Medulla oblongata (tissue), 1 donor: ENCODE data around the gene SEPTIN5.

ENCODE experiments used
- DNase-seq: peaks from one replicate; pipeline ENCODE4 v3.0.0-alpha.2; 2015; ENCODE audit errors: extremely low spot score

The SEPTIN5 gene

GRCh38 chr22:19705181-19705934 lies 8.9 kb upstream of the SEPTIN5 start:
- DNase-seq = no peak

DNA sequence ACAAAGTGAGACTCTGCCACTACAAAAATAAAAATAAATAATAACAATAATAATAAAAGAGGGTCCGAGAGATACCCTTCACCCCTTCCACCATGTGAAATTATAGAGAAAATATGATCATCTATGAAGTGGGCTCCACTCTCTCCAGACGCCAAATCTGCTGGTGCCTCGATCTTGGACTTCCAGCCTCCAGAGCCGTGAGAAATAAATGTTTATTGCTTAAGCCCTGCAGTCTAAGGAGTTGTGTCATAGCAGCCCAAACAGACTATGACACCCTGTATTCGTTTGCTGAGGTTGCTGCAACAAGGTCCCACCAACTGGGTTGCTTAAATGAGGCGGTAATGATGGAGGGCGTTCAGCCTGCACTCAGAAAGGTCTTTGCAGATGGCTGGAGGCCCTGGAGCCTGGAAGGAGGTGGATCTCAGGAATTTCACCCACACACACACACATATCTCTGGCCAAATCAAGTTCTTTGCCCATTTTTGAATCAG lies 7.6 kb upstream of the SEPTIN5 start:
- DNase-seq = no peak

GRCh38 chr22:19707347-19708290 lies 6.7 kb upstream of the SEPTIN5 start:
- DNase-seq = no peak

GRCh38 chr22:19708321-19709011 lies 5.8 kb upstream of the SEPTIN5 start:
- DNase-seq = no peak

DNA sequence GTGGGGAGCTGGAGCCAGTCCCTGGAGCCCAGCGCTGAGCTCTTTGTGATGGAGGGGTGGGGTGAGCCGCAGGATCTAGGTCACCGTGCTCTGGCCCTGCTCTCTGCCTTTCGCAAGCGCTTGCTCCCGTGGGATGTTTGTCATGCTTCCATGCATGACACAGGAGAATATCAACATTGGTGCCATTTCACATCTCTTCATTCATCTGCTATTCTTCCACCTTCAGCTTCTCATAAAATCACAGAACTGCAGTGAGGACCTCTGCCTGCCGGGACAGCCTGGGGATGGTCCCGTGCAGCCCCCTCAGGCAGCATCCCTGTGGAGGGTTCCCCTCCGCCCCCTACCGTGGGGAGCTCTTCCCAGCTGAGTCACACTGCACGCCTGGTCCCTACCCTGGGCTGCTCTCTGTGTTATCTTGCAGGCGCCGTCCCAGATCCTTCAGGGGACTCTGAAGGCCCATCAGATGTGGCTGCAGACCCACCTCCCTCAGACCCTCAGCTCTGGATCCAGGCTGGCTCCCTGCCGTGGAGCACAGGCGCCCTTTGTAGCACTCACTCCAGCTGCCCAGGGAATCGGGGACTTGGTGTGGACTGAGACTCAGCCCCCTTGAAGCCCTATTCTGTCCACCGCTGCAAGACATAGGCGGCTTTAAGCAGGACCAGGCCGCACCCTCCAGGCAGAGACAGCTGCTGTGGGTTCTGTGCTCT lies 5.1 kb upstream of the SEPTIN5 start:
- DNase-seq = no peak

- no peak for DNase-seq
Measured at GRCh38 chr22:19710020-19710768, 4.1 kb upstream of the SEPTIN5 start.

GRCh38 chr22:19710769-19711106 lies 3.6 kb upstream of the SEPTIN5 start:
- no peak for DNase-seq

- DNase-seq = no peak
Measured at GRCh38 chr22:19713245-19713644, 1.1 kb upstream of the SEPTIN5 start.

GRCh38 chr22:19713650-19714311 lies 522 bp upstream of the SEPTIN5 start:
- no peak for DNase-seq

DNA sequence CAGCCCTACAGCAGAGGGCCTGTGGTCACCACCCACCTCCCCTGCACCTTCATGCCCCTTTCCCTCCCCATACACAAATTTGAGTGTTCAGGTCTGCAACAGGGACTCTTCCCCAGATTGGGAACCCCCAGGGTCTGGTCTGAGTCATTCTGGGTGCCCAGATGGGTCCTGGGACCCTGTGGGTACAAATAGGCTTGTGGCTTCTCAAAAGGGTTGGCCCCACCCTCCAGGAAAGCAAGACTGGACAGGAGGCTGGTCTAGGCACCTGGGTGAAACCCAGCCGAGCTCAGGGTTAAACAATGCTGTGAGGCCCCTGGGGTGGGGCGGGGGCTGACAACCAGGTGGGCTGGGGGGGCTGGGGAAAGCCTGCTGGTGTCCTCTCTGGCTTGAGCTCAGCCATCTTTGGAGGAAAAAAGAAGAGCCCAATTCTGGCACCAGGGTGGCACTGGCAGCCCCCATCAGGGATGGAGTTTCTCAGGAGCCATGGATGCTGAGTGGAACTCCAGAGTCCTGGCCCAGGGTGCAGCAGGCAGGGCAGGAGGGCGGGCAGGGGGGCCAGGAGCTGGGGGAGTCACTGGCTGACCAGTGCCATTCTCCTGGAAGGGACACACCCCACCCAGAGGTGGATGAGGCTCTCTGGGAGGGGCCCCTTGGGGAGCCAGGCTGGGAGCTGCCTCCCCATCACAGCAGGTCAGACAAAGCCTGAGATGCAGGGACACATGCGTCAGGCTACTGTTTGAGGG lies 1.1 kb downstream of the SEPTIN5 start:
- DNase-seq = no peak

DNA sequence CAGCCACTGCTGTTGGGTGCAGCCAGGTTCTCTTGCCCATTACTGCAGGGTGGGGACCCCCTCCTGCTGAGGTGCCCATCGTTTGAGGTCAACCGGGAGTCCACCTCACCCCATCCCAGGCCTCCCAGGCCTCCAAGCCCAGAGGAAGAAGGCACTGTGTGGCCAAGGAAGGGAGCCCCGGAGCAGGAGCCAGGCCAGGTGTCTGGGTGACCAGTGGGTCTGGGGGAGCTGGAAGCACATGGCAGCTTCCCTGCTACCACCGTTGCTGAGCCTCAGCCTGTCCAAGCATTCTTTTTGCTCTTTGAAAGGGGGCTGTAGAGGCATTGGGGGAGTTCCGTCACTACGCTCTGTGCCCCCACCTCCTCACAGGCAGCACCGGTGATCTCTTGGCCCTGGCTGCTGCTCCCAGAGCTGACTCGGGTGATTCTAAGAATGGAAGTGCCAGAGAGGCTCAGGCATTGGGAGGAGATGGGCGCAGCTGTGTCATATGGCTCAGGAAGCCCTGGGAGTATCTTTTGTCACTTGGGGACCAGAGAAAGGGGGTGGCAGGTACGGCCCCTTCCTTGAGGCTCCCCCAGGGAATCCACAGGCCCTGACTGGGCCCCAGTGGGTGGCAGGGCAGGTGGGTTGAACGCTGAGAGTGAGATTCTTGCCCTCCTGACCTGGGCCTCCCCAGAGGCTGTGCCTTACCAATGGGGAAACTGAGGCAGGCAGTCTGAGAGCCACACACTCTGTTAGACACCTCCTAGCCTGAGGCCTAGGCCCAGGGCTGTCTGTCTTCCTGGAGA lies 1.9 kb downstream of the SEPTIN5 start:
- no peak for DNase-seq

- DNase-seq = no peak
Measured at GRCh38 chr22:19716829-19717105, 2.5 kb downstream of the SEPTIN5 start.

DNA sequence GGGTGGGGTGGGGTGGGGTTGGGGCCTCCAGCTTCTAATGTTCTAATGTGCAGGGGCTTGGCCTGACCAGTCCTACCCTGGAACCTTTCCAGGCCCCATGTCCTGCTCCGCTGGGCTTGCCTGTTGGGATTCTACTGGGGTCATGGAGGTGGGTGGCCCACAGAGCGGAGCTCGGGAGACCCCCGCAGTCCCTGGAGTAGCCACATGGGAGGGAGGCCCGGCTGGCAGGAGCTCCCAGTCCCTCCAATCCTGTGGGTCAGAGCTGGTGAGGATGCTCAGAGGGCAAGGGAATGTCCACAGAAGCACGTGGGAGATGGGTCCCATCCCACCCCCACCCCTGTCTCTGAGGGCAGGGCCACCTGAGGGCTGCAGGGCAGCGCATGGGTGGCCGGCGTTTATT lies 2.9 kb downstream of the SEPTIN5 start:
- DNase-seq = no peak

DNA sequence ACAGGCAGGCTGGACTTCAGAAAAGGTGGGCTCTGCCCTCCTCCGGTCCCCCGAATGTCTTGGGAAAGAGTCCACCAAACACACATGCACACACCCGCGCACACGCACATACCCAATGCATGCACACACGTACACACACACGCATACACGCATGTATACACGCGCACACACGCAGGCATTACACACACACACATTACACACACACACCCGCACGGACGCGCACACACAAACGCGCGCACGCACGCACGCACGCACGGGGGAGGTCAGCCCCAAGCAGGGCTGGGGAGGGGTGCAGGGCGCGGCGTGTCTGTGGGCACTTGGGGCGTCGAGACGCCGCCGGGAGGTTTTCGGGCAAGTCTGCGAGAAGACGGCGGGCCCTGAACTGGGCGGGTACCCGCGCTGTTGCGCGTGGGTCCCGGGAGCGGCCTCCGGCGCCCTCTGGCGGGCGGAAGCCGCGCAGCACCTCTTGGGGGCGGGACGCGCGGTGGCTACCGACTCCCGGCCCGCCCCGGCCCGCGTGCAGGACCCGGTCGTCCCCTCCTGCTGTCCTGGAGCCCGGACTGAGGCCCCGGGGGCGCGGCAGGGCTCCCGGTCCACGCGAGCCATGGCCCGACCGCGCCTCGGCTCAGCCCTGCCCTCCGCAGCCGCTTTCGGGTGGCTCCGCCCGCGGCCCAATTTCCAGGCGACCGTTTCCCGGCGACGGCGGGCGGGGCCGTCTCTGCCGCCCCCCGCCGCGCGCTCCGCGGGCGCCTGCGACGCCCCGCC lies 3.6 kb downstream of the SEPTIN5 start:
- DNase-seq = peak; percentile 62

DNA sequence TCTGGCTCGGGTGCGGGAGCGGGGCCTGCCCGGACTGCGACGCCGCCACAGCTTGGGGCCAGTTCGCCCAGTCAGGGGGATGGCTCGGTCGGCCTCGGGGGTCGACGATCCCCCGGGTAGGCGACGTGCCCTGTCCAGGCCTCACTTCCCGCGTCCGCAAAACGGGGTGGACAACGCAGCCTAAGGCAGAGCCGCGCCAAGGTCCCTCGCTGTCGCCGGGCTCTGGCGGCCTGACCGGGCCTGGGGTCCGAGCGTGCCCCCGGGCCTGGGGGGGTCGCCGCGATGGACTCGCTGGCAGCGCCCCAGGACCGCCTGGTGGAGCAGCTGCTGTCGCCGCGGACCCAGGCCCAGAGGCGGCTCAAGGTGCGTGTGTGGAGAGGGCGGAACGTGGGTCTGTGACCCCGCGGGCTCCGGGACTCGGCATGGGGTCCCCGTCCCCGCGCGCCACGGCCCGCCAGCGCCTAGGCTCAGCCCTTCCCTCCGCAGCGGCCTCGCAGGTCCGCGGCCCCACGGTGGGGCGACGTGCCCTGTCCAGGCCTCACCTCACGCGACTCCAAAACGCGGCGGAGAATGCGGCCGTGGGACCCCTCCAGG lies 4.2 kb downstream of the SEPTIN5 start:
- no peak for DNase-seq

DNA sequence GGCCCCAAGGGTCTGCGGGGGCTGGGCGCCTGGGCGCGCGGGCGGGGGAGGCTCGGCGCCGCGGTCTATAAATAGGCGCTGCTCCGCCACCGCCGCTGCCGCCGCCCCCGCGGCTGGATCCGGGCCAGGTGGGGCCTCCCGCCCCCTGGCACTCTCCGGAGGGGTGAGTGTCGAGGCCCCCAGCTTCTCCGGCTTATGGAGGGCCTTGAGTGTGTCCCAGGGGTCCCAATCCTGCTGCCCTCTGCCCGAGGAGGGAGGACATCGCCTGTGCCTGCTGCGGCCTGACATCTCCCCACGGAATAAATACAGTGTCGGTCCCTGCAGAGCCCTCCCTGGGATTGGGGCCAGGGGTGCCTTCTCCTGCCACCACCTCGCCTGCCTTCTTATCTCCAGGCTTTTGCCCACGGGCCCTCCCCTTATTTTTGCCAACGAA lies 4.8 kb downstream of the SEPTIN5 start:
- no peak for DNase-seq

- DNase-seq = no peak
Measured at GRCh38 chr22:19719488-19720021, 5.3 kb downstream of the SEPTIN5 start.
